GM12801 (cell line): ENCODE measurements around the gene EPHB1.

Experiments
- TF ChIP-seq, protein P1 (sequence below): IDR thresholded peaks from one replicate; pipeline ENCODE4 v1.5.1; 2011; ENCODE audit warnings: control low read depth; ENCODE audit not compliant: insufficient read length; ENCODE audit errors: extremely low read depth

EPHB1 gene

DNA sequence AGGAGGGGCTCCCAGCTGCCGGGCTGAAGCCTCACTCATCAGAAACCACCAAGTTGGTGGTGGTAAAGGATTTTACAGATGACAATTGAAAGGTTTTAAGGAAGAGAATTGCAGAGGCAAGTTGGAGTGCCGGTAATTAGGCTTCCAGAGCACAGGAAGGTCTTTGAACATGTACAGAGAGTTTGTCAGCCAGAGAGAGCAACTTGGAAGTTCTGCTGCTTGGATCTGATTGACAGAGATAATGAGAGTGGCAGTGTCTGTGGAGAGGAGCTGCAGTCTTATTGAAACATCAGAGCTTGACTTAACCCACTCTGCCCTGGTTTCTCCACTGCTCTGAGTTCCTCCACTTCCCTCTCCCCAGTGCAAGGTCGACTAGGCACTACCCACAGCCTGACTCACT lies 448.6 kb downstream of the EPHB1 start:
- TF ChIP-seq, protein P1, sequence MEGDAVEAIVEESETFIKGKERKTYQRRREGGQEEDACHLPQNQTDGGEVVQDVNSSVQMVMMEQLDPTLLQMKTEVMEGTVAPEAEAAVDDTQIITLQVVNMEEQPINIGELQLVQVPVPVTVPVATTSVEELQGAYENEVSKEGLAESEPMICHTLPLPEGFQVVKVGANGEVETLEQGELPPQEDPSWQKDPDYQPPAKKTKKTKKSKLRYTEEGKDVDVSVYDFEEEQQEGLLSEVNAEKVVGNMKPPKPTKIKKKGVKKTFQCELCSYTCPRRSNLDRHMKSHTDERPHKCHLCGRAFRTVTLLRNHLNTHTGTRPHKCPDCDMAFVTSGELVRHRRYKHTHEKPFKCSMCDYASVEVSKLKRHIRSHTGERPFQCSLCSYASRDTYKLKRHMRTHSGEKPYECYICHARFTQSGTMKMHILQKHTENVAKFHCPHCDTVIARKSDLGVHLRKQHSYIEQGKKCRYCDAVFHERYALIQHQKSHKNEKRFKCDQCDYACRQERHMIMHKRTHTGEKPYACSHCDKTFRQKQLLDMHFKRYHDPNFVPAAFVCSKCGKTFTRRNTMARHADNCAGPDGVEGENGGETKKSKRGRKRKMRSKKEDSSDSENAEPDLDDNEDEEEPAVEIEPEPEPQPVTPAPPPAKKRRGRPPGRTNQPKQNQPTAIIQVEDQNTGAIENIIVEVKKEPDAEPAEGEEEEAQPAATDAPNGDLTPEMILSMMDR, result no peak

DNA sequence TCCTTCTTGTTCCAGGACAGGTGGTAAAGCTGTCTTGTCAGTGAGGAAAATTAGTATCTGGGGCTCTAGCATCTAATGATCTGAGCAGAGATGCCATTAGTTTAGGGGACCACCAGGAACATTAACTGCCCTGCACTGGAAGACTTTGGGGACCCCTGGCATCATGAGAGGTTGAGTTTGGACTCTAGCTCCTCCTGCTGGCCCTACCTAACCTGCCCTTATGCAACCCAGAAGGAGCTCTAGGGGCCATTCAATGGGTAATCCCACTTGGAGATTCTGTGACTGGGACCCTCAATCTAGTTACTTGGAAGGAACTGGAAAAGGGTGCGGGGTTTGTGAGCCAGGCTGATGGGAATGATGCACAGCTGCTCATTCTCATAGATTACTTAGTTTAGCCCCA lies 451.0 kb downstream of the EPHB1 start:
- TF ChIP-seq, protein P1, result no peak

DNA sequence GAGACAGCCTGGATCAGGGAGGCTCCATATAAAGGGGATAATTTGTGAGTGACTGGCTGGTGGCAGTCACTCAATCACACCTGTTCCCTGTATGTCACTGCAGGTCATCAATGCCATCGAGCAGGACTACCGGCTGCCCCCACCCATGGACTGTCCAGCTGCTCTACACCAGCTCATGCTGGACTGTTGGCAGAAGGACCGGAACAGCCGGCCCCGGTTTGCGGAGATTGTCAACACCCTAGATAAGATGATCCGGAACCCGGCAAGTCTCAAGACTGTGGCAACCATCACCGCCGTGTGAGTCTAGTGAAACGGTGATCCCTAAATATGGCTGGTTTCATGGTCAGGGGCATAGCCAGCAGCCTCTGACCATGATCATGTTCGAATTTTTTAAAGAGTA lies 453.2 kb downstream of the EPHB1 start:
- TF ChIP-seq, protein P1, result no peak

DNA sequence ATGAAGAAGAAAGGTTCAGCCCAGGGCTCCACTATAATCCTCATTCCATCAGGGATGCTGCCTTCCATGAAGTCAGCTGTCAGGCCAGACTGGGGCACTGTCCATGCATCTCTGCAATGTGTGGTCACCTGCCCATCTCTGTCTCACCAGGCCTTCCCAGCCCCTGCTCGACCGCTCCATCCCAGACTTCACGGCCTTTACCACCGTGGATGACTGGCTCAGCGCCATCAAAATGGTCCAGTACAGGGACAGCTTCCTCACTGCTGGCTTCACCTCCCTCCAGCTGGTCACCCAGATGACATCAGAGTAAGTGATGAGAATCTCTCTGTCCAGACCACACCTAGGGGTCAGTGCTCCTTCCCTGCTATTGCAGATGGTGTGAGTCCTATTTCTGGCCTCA lies 454.1 kb downstream of the EPHB1 start:
- TF ChIP-seq, protein P1, result no peak

DNA sequence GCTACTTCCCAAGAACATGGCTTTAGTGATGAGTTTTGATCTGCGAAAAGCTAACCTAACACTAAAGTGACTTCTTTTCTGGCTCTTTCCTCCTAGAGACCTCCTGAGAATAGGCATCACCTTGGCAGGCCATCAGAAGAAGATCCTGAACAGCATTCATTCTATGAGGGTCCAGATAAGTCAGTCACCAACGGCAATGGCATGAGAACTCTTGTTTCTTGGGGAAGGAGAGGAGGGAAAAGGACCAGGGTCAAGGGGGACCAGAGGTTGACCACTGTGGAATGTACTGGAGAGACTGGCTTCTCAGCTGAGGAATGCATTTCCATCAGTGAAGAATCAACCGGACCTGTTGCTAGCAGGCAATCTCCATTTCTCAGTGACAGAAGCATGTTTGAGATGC lies 463.9 kb downstream of the EPHB1 start:
- TF ChIP-seq, protein P1, result no peak

- TF ChIP-seq, protein P1, result no peak
These were observed 465.0 kb downstream of the EPHB1 start for GRCh38 chr3:135260025-135260424.

DNA sequence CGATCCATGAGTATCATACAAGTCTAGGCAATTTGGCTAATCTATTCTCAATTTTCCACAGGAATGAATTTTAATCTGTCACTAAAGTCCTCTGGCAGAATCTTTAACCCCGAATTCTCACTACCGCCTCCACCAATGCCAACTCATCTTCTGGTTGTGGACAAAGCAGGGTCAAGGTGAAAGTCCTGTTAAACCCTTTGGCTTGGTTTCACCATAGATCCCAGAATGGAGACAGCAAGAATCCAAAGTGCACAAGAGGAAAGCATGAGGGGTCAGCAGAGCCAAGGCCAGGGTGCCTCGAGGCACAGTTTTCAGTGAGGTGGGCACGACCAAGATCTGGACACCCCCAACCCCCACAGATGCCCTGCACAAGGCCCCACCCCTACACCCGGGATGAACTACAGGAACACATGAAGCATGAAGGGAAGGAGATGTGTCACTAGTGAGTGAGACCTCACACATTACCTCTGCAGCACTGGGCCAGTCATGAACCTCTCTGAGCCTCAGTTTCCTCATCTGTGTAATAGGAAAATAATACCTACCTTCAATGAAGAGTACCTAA lies 466.2 kb downstream of the EPHB1 start:
- TF ChIP-seq, protein P1, result no peak
